ENCODE data around the gene IMMT.

The IMMT gene

GRCh38 chr2:86226636-86227520 is 31.6 kb upstream of the IMMT start:
- Histone ChIP-seq H3K4me3 (ENCODE audit: low read depth in 1 of 5, low read length in 5 of 5) (no peak overlapping the region), H3K9me3 (ENCODE audit: control insufficient read depth in 5 of 5, low read length in 5 of 5) (no peaks in the 10 kb centered on the region), H3K4me1 (ENCODE audit: control insufficient read depth in 5 of 5, insufficient read depth in 5 of 5, low read length in 5 of 5) (peaks cover 6 to 38% (median 20%) of the 10 kb centered on the region in 5 donors), H3K27ac (ENCODE audit: low read depth, low read length) (no peak overlapping the region), H3K27me3 (ENCODE audit: control insufficient read depth in 5 of 5, insufficient read depth in 4 of 5, low read length in 5 of 5) (peaks cover 0 to 2% (median 0%) of the 10 kb centered on the region in 5 donors), H3K9ac (ENCODE audit: low read length in 5 of 5) (no peak overlapping the region), H3K36me3 (ENCODE audit: control insufficient read depth in 5 of 5, insufficient read depth in 5 of 5, low read length in 5 of 5) (no peaks in the 10 kb centered on the region)

- Histone ChIP-seq H3K9me3 (ENCODE audit: control insufficient read depth in 5 of 5, low read length in 5 of 5) (no peaks in the 10 kb centered on the region), H3K27me3 (ENCODE audit: control insufficient read depth in 5 of 5, insufficient read depth in 4 of 5, low read length in 5 of 5) (peaks cover 0 to 2% (median 0%) of the 10 kb centered on the region in 5 donors), H3K36me3 (ENCODE audit: control insufficient read depth in 5 of 5, insufficient read depth in 5 of 5, low read length in 5 of 5) (no peaks in the 10 kb centered on the region), H3K27ac (ENCODE audit: low read depth, low read length) (no peak overlapping the region), H3K9ac (ENCODE audit: low read length in 5 of 5) (no peak overlapping the region), H3K4me3 (ENCODE audit: low read depth in 1 of 5, low read length in 5 of 5) (no peak overlapping the region), H3K4me1 (ENCODE audit: control insufficient read depth in 5 of 5, insufficient read depth in 5 of 5, low read length in 5 of 5) (peaks cover 6 to 45% (median 20%) of the 10 kb centered on the region in 5 donors)
Observed at GRCh38 chr2:86226070-86226469, 30.8 kb upstream of the IMMT start.

GRCh38 chr2:86225581-86225980 is 30.3 kb upstream of the IMMT start:
- Histone ChIP-seq H3K27me3 (ENCODE audit: control insufficient read depth in 5 of 5, insufficient read depth in 4 of 5, low read length in 5 of 5) (peaks cover 0 to 2% (median 0%) of the 10 kb centered on the region in 5 donors), H3K4me3 (ENCODE audit: low read depth in 1 of 5, low read length in 5 of 5) (peak overlapping the region in 2 of 5 donors; percentile 37 to 45), H3K9me3 (ENCODE audit: control insufficient read depth in 5 of 5, low read length in 5 of 5) (no peaks in the 10 kb centered on the region), H3K36me3 (ENCODE audit: control insufficient read depth in 5 of 5, insufficient read depth in 5 of 5, low read length in 5 of 5) (no peaks in the 10 kb centered on the region), H3K9ac (ENCODE audit: low read length in 5 of 5) (no peak overlapping the region), H3K4me1 (ENCODE audit: control insufficient read depth in 5 of 5, insufficient read depth in 5 of 5, low read length in 5 of 5) (peaks cover 6 to 49% (median 20%) of the 10 kb centered on the region in 5 donors), H3K27ac (ENCODE audit: low read depth, low read length) (no peak overlapping the region)

GRCh38 chr2:86224645-86225355 is 29.5 kb upstream of the IMMT start:
- Histone ChIP-seq H3K36me3 (ENCODE audit: control insufficient read depth in 5 of 5, insufficient read depth in 5 of 5, low read length in 5 of 5) (no peaks in the 10 kb centered on the region), H3K4me3 (ENCODE audit: low read depth in 1 of 5, low read length in 5 of 5) (no peak overlapping the region), H3K9me3 (ENCODE audit: control insufficient read depth in 5 of 5, low read length in 5 of 5) (no peaks in the 10 kb centered on the region), H3K27ac (ENCODE audit: low read depth, low read length) (no peak overlapping the region), H3K9ac (ENCODE audit: low read length in 5 of 5) (no peak overlapping the region), H3K27me3 (ENCODE audit: control insufficient read depth in 5 of 5, insufficient read depth in 4 of 5, low read length in 5 of 5) (peaks cover 0 to under 1% (median 0%) of the 10 kb centered on the region in 5 donors), H3K4me1 (ENCODE audit: control insufficient read depth in 5 of 5, insufficient read depth in 5 of 5, low read length in 5 of 5) (peaks cover 6 to 49% (median 20%) of the 10 kb centered on the region in 5 donors)

GRCh38 chr2:86223927-86224560 is 28.8 kb upstream of the IMMT start:
- no peaks in the 10 kb centered on the region for H3K27me3 ChIP-seq (ENCODE audit: control insufficient read depth in 5 of 5, insufficient read depth in 4 of 5, low read length in 5 of 5)
- H3K9me3 ChIP-seq (ENCODE audit: control insufficient read depth in 5 of 5, low read length in 5 of 5), result no peaks in the 10 kb centered on the region
- no peaks in the 10 kb centered on the region for H3K36me3 ChIP-seq (ENCODE audit: control insufficient read depth in 5 of 5, insufficient read depth in 5 of 5, low read length in 5 of 5)
- H3K9ac ChIP-seq (ENCODE audit: low read length in 5 of 5), result no peak overlapping the region
- no peak overlapping the region for H3K4me3 ChIP-seq (ENCODE audit: low read depth in 1 of 5, low read length in 5 of 5)
- peaks cover 6 to 49% (median 20%) of the 10 kb centered on the region in 5 donors for H3K4me1 ChIP-seq (ENCODE audit: control insufficient read depth in 5 of 5, insufficient read depth in 5 of 5, low read length in 5 of 5)
- peak overlapping the region; percentile 21 for H3K27ac ChIP-seq (ENCODE audit: low read depth, low read length)

- Histone ChIP-seq H3K9me3 (ENCODE audit: control insufficient read depth in 5 of 5, low read length in 5 of 5) (no peaks in the 10 kb centered on the region), H3K4me3 (ENCODE audit: low read depth in 1 of 5, low read length in 5 of 5) (no peak overlapping the region), H3K27ac (ENCODE audit: low read depth, low read length) (no peak overlapping the region), H3K27me3 (ENCODE audit: control insufficient read depth in 5 of 5, insufficient read depth in 4 of 5, low read length in 5 of 5) (no peaks in the 10 kb centered on the region), H3K4me1 (ENCODE audit: control insufficient read depth in 5 of 5, insufficient read depth in 5 of 5, low read length in 5 of 5) (peaks cover 6 to 49% (median 20%) of the 10 kb centered on the region in 5 donors), H3K36me3 (ENCODE audit: control insufficient read depth in 5 of 5, insufficient read depth in 5 of 5, low read length in 5 of 5) (no peaks in the 10 kb centered on the region), H3K9ac (ENCODE audit: low read length in 5 of 5) (no peak overlapping the region)
Observed at GRCh38 chr2:86223140-86223926, 28.1 kb upstream of the IMMT start.

GRCh38 chr2:86221066-86221684 is 25.9 kb upstream of the IMMT start:
- H3K4me3 ChIP-seq (ENCODE audit: low read depth in 1 of 5, low read length in 5 of 5), result no peak overlapping the region
- H3K4me1 ChIP-seq (ENCODE audit: control insufficient read depth in 5 of 5, insufficient read depth in 5 of 5, low read length in 5 of 5), result peaks cover 6 to 57% (median 32%) of the 10 kb centered on the region in 5 donors
- no peaks in the 10 kb centered on the region for H3K27me3 ChIP-seq (ENCODE audit: control insufficient read depth in 5 of 5, insufficient read depth in 4 of 5, low read length in 5 of 5)
- no peak overlapping the region for H3K9ac ChIP-seq (ENCODE audit: low read length in 5 of 5)
- H3K27ac ChIP-seq (ENCODE audit: low read depth, low read length), result no peak overlapping the region
- H3K9me3 ChIP-seq (ENCODE audit: control insufficient read depth in 5 of 5, low read length in 5 of 5), result no peaks in the 10 kb centered on the region
- H3K36me3 ChIP-seq (ENCODE audit: control insufficient read depth in 5 of 5, insufficient read depth in 5 of 5, low read length in 5 of 5), result no peaks in the 10 kb centered on the region

GRCh38 chr2:86219896-86220295 is 24.6 kb upstream of the IMMT start:
- Histone ChIP-seq H3K9me3 (ENCODE audit: control insufficient read depth in 5 of 5, low read length in 5 of 5) (no peaks in the 10 kb centered on the region), H3K4me1 (ENCODE audit: control insufficient read depth in 5 of 5, insufficient read depth in 5 of 5, low read length in 5 of 5) (peaks cover 3 to 47% (median 27%) of the 10 kb centered on the region in 5 donors), H3K9ac (ENCODE audit: low read length in 5 of 5) (no peak overlapping the region), H3K36me3 (ENCODE audit: control insufficient read depth in 5 of 5, insufficient read depth in 5 of 5, low read length in 5 of 5) (no peaks in the 10 kb centered on the region), H3K4me3 (ENCODE audit: low read depth in 1 of 5, low read length in 5 of 5) (no peak overlapping the region), H3K27me3 (ENCODE audit: control insufficient read depth in 5 of 5, insufficient read depth in 4 of 5, low read length in 5 of 5) (no peaks in the 10 kb centered on the region), H3K27ac (ENCODE audit: low read depth, low read length) (no peak overlapping the region)

- Histone ChIP-seq H3K9ac (ENCODE audit: low read length in 5 of 5) (no peak overlapping the region), H3K36me3 (ENCODE audit: control insufficient read depth in 5 of 5, insufficient read depth in 5 of 5, low read length in 5 of 5) (peaks cover 1 to 13% (median 11%) of the 10 kb centered on the region in 5 donors), H3K4me3 (ENCODE audit: low read depth in 1 of 5, low read length in 5 of 5) (no peak overlapping the region), H3K4me1 (ENCODE audit: control insufficient read depth in 5 of 5, insufficient read depth in 5 of 5, low read length in 5 of 5) (peaks cover 0 to 31% (median 18%) of the 10 kb centered on the region in 5 donors), H3K27ac (ENCODE audit: low read depth, low read length) (no peak overlapping the region), H3K27me3 (ENCODE audit: control insufficient read depth in 5 of 5, insufficient read depth in 4 of 5, low read length in 5 of 5) (no peaks in the 10 kb centered on the region), H3K9me3 (ENCODE audit: control insufficient read depth in 5 of 5, low read length in 5 of 5) (no peaks in the 10 kb centered on the region)
Observed at GRCh38 chr2:86218124-86218523, 22.9 kb upstream of the IMMT start.

All from subcutaneous abdominal adipose tissue (tissue), 5 donors.